IMR-90 (cell line): ENCODE measurements around the gene B3GAT2. TPM values are rescaled to one million over a fixed set of nuclear protein-coding genes. Genes with fewer than 3 reads are reported as not detected.

Experiments used
- ATAC-seq: fragments of 200-7000 bp; cut with Tn5 transposase; 2 replicates; pipeline ENCODE4 v1.9.1; 2020; ENCODE audit warnings: low read depth, mild to moderate bottlenecking, moderate library complexity
- BruUV-seq: library from RNA; stranded (reverse); fragments of 400-500 nt; replicated peaks from 2 replicates; lab custom pipeline; 2021; lab: Mats Ljungman, UMichigan
- CTCF ChIA-PET: fragments of 300-600 bp; formaldehyde crosslinking; extraction: SDS; loops from one replicate; lab custom pipeline; 2021; ENCODE audit warnings: antibody characterized with exemption; lab: Yijun Ruan, JAX
- POLR2A ChIA-PET: fragments of 300-600 bp; sonication (Branson Sonifier 250); formaldehyde crosslinking; loops from one replicate; lab custom pipeline; 2022; ENCODE audit warnings: antibody characterized with exemption; ENCODE audit not compliant: unreplicated experiment; lab: Charles Lee
- DNase-seq: peaks from one replicate; pipeline ENCODE4 v3.0.0; 2013
- H2AFZ ChIP-seq: replicated peaks from 2 replicates; pipeline ENCODE3; 2013; ENCODE audit warnings: low read length, mild to moderate bottlenecking; ENCODE audit not compliant: poor library complexity
- H2AK5ac ChIP-seq: 2 replicates; pipeline ENCODE4 v1.6.1; 2013; ENCODE audit warnings: low read depth, low read length, inconsistent platforms
- H2AK9ac ChIP-seq: replicated peaks from 2 replicates; pipeline ENCODE3; 2013; ENCODE audit warnings: mild to moderate bottlenecking, low read depth, low read length, moderate library complexity; ENCODE audit not compliant: poor library complexity
- H2BK120ac ChIP-seq: 2 replicates; pipeline ENCODE4 v1.6.1; 2013; ENCODE audit warnings: low read depth, low read length, inconsistent platforms
- H2BK15ac ChIP-seq: 3 replicates; pipeline ENCODE4 v1.6.1; 2013; ENCODE audit warnings: low read depth, low read length, inconsistent platforms
- H2BK20ac ChIP-seq: 2 replicates; pipeline ENCODE4 v1.6.1; 2013; ENCODE audit warnings: low read depth, mild to moderate bottlenecking, inconsistent platforms, low read length, moderate library complexity
- H2BK5ac ChIP-seq: 2 replicates; pipeline ENCODE4 v1.6.1; 2013; ENCODE audit warnings: mild to moderate bottlenecking, low read depth, low read length, inconsistent platforms; ENCODE audit not compliant: poor library complexity, severe bottlenecking
- H3K14ac ChIP-seq: replicated peaks from 2 replicates; pipeline ENCODE4 v1.6.1; 2013; ENCODE audit warnings: low read depth, low read length, inconsistent platforms
- H3K18ac ChIP-seq: 2 replicates; pipeline ENCODE4 v1.6.1; 2013; ENCODE audit warnings: low read depth, low read length, control low read depth
- H3K23ac ChIP-seq: 2 replicates; pipeline ENCODE4 v1.6.1; 2013; ENCODE audit warnings: low read depth, low read length, inconsistent platforms
- H3K27ac ChIP-seq: 2 replicates; pipeline ENCODE4 v1.5.1; 2013; ENCODE audit warnings: mild to moderate bottlenecking, control low read depth, low read length; ENCODE audit not compliant: insufficient read depth
- H3K27me3 ChIP-seq: 2 replicates; pipeline ENCODE4 v1.6.1; 2013; ENCODE audit warnings: low read length; ENCODE audit not compliant: control insufficient read depth, insufficient read depth
- H3K36me3 ChIP-seq: 2 replicates; pipeline ENCODE4 v1.6.1; 2013; ENCODE audit warnings: low read length, mixed read lengths; ENCODE audit not compliant: control insufficient read depth, insufficient read depth
- H3K4ac ChIP-seq: 2 replicates; pipeline ENCODE4 v1.6.1; 2013; ENCODE audit warnings: low read depth, low read length, inconsistent platforms
- H3K4me1 ChIP-seq: 2 replicates; pipeline ENCODE4 v1.6.1; 2013; ENCODE audit warnings: low read length, mixed read lengths; ENCODE audit not compliant: control insufficient read depth, insufficient read depth
- H3K4me2 ChIP-seq: 2 replicates; pipeline ENCODE4 v1.6.1; 2013; ENCODE audit warnings: low read depth, mild to moderate bottlenecking, control low read depth, low read length, moderate library complexity
- H3K4me3 ChIP-seq: 2 replicates; pipeline ENCODE4 v1.5.1; 2013; ENCODE audit warnings: low read depth, mild to moderate bottlenecking, control low read depth, low read length, moderate library complexity; ENCODE audit not compliant: insufficient read depth
- H3K56ac ChIP-seq: 2 replicates; pipeline ENCODE4 v1.6.1; 2013; ENCODE audit warnings: low read length, inconsistent platforms; ENCODE audit not compliant: insufficient read depth; ENCODE audit errors: extremely low read depth
- H3K79me1 ChIP-seq, 2 experiments: 2 replicates each; pipeline ENCODE4 v1.6.1; 2013; ENCODE audit warnings: low read length in 2 of 2, inconsistent platforms in 1 of 2, low read depth in 1 of 2
- H3K9ac ChIP-seq: 2 replicates; pipeline ENCODE4 v1.6.1; 2013; ENCODE audit warnings: low read depth, low read length, control low read depth
- H3K9me1 ChIP-seq: 2 replicates; pipeline ENCODE4 v1.6.1; 2013; ENCODE audit warnings: low read length, inconsistent platforms; ENCODE audit not compliant: insufficient read depth
- H3K9me3 ChIP-seq: 2 replicates; pipeline ENCODE4 v1.6.1; 2013; ENCODE audit warnings: low read length; ENCODE audit not compliant: control insufficient read depth, insufficient read depth
- H4K20me1 ChIP-seq: 2 replicates; pipeline ENCODE4 v1.6.1; 2013; ENCODE audit warnings: low read length, inconsistent platforms; ENCODE audit not compliant: insufficient read depth
- H4K5ac ChIP-seq: 2 replicates; pipeline ENCODE4 v1.6.1; 2013; ENCODE audit warnings: mild to moderate bottlenecking, low read depth, low read length, control low read depth
- H4K8ac ChIP-seq, 2 experiments: 2 replicates each; pipeline ENCODE4 v1.6.1; 2013; ENCODE audit warnings: low read depth in 2 of 2, low read length in 2 of 2, control low read depth in 1 of 2, inconsistent platforms in 1 of 2
- H4K91ac ChIP-seq: 2 replicates; pipeline ENCODE4 v1.6.1; 2013; ENCODE audit warnings: low read depth, low read length, inconsistent platforms; ENCODE audit not compliant: insufficient read depth
- CEBPB ChIP-seq: IDR thresholded peaks from 2 replicates; pipeline ENCODE4 v1.6.1; 2012; ENCODE audit warnings: low read depth, low read length, improper control_type of control experiment
- FOS ChIP-seq: fragments of 150-350 bp; IDR thresholded peaks from 2 replicates; pipeline ENCODE4 v1.6.1; 2016; ENCODE audit warnings: low read depth, low read length
- MAZ ChIP-seq: IDR thresholded peaks from 2 replicates; pipeline ENCODE4 v1.6.1; 2012; ENCODE audit warnings: low read depth, mild to moderate bottlenecking, low read length, improper control_type of control experiment, moderate library complexity, borderline replicate concordance
- POLR2A ChIP-seq: IDR thresholded peaks from 2 replicates; pipeline ENCODE4 v1.6.1; 2012; ENCODE audit warnings: mild to moderate bottlenecking, low read depth, low read length
- RAD21 ChIP-seq: IDR thresholded peaks from 2 replicates; pipeline ENCODE4 v1.6.1; 2012; ENCODE audit warnings: low read length, improper control_type of control experiment
- SMC3 ChIP-seq: fragments of 150-350 bp; IDR thresholded peaks from 2 replicates; pipeline ENCODE4 v1.6.1; 2016; ENCODE audit warnings: low read depth, mild to moderate bottlenecking, antibody characterized with exemption, low read length, moderate library complexity
- WGBS, 2 experiments: methylation state at CpG; one replicate each; pipeline versions ENCODE4 v1.1.5 to v1.1.7; 2013; ENCODE audit warnings: missing lambda C conversion rate in 2 of 2; ENCODE audit not compliant: insufficient read length in 1 of 2; ENCODE audit errors: extremely low coverage in 2 of 2; 5-methylcytosine and 5-hydroxymethylcytosine counted together
- dilution Hi-C: fragments of 300-500 bp; cut with HindIII; formaldehyde crosslinking; loops from one replicate; pipeline ENCODE4 v1.14.3; 2018; ENCODE audit warnings: low sequenced_read_pairs; ENCODE audit not compliant: unreplicated experiment
- in situ Hi-C: fragments of 300-500 bp; cut with MboI; formaldehyde crosslinking; loops from 3 replicates; pipeline ENCODE4 v1.14.3; 2019; ENCODE audit warnings: low sequenced_read_pairs, inconsistent platforms, mixed read lengths
- intact Hi-C: fragments of 100-400 bp; cut with micrococcal nuclease; formaldehyde crosslinking; loops from 2 replicates; pipeline ENCODE4 v1.10.0; 2022
- polyA plus RNA-seq, 3 experiments: library from polyadenylated mRNA; depleted of rRNA; stranded (reverse); fragments of >200 nt; gene quantifications; 2 replicates each; pipeline ENCODE4 v1.2.3, GENCODE V29; 2012; ENCODE audit warnings: low replicate concordance in 1 of 3
- total RNA-seq: library from RNA; depleted of rRNA; stranded (reverse); fragments of >200 nt; gene quantifications from 2 replicates; pipeline ENCODE4 v1.2.3, GENCODE V29; 2012
- TF ChIP-seq, protein P1 (sequence below): conservative IDR thresholded peaks from 2 replicates; pipeline ENCODE4 v1.5.1; 2012; ENCODE audit warnings: mild to moderate bottlenecking, low read depth, low read length, improper control_type of control experiment
- TF ChIP-seq, protein P2 (sequence below): fragments of 150-350 bp; IDR thresholded peaks from 2 replicates; pipeline ENCODE4 v1.6.1; 2016; ENCODE audit warnings: low read depth, mild to moderate bottlenecking, low read length, moderate library complexity, borderline replicate concordance

Gene B3GAT2
- total and polyA plus RNA-seq, 2 of the 4 experiments (the other 2 are of a cell fraction): 0.02 TPM; not detected in 1

DNA sequence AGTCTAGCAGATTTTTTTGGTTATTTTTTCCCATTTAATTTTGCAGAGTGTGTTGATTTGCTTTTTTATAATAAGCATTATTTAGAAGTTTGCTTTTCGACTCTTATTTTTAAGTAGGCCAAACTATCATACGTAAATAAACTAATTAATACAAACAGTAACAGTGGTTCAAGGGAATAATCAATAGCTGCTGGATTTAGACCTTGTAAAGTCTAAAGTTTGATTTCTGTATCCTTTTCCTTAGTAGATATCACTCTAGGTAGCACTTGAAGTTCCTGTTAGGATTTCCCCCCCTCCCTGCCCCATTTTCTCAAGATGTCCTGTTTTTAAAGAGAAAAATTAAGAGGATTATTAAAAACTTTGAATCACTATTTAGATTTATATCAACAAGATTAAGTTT is 136.1 kb downstream of the B3GAT2 start:
- no peaks in the 10 kb centered on the region for H3K9me1 ChIP-seq
- no peak overlapping the region for H4K91ac ChIP-seq
- H3K23ac ChIP-seq: no peak overlapping the region
- H2BK5ac ChIP-seq: no peak overlapping the region
- no peaks in the 10 kb centered on the region for H3K79me1 ChIP-seq
- H4K8ac ChIP-seq: no peak overlapping the region
- TF ChIP-seq MAZ (no peak), CEBPB (no peak), FOS (no peak), RAD21 (no peak), POLR2A (no peak), SMC3 (no peak)
- TF ChIP-seq, protein P1, sequence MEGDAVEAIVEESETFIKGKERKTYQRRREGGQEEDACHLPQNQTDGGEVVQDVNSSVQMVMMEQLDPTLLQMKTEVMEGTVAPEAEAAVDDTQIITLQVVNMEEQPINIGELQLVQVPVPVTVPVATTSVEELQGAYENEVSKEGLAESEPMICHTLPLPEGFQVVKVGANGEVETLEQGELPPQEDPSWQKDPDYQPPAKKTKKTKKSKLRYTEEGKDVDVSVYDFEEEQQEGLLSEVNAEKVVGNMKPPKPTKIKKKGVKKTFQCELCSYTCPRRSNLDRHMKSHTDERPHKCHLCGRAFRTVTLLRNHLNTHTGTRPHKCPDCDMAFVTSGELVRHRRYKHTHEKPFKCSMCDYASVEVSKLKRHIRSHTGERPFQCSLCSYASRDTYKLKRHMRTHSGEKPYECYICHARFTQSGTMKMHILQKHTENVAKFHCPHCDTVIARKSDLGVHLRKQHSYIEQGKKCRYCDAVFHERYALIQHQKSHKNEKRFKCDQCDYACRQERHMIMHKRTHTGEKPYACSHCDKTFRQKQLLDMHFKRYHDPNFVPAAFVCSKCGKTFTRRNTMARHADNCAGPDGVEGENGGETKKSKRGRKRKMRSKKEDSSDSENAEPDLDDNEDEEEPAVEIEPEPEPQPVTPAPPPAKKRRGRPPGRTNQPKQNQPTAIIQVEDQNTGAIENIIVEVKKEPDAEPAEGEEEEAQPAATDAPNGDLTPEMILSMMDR: no peak
- TF ChIP-seq, protein P2, sequence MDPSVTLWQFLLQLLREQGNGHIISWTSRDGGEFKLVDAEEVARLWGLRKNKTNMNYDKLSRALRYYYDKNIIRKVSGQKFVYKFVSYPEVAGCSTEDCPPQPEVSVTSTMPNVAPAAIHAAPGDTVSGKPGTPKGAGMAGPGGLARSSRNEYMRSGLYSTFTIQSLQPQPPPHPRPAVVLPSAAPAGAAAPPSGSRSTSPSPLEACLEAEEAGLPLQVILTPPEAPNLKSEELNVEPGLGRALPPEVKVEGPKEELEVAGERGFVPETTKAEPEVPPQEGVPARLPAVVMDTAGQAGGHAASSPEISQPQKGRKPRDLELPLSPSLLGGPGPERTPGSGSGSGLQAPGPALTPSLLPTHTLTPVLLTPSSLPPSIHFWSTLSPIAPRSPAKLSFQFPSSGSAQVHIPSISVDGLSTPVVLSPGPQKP: no peak
- H3K27me3 ChIP-seq: no peaks in the 10 kb centered on the region
- no peaks in the 10 kb centered on the region for H4K20me1 ChIP-seq
- H3K9ac ChIP-seq: no peak overlapping the region
- no peaks in the 10 kb centered on the region for H3K36me3 ChIP-seq
- in situ Hi-C loops (no loop called here), dilution Hi-C loops (no loop called here), intact Hi-C loops (no loop called here)
- no peak overlapping the region for H3K56ac ChIP-seq
- no peaks in the 10 kb centered on the region for H3K4me1 ChIP-seq
- ATAC-seq (no peak), DNase-seq (no peak)
- H3K4ac ChIP-seq: no peak overlapping the region
- no TSS peak for BruUV-seq
- H2AFZ ChIP-seq: no peak overlapping the region
- H2BK120ac ChIP-seq: no peak overlapping the region
- H3K9me3 ChIP-seq: no peaks in the 10 kb centered on the region
- ChIA-PET POLR2A (no interaction called here), CTCF (interaction anchor here (0.6 kb wide), 1 partner anchor 15 kb away, joined by 5 read pairs; no protein-coding TSS in a partner anchor)
- H3K4me3 ChIP-seq: no peak overlapping the region
- no CpG with 5 or more reads among the region's 2 CpGs for WGBS, 2 experiments
- H2AK5ac ChIP-seq: no peak overlapping the region
- no peak overlapping the region for H3K18ac ChIP-seq
- H2AK9ac ChIP-seq: no peak overlapping the region
- no peak overlapping the region for H2BK20ac ChIP-seq
- H4K5ac ChIP-seq: no peak overlapping the region
- no peak overlapping the region for H3K27ac ChIP-seq
- no peak overlapping the region for H3K14ac ChIP-seq
- H3K4me2 ChIP-seq: no peak overlapping the region
- no peak overlapping the region for H2BK15ac ChIP-seq
